Breast epithelium (tissue), 3 donors: Measurements from ENCODE around the gene MYOT.

Source experiments
- POLR2A ChIP-seq: fragments of 450-650 bp; IDR thresholded peaks from one replicate; pipeline ENCODE4 v1.6.1; 2016; ENCODE audit warnings: antibody characterized with exemption, mild to moderate bottlenecking, moderate library complexity
- TF ChIP-seq, protein P1 (sequence below), 3 donors: fragments of 450-650 bp; IDR thresholded peaks; one replicate each; pipeline ENCODE4 v1.5.1; 2016 to 2017; ENCODE audit warnings: antibody characterized with exemption in 3 of 3, mild to moderate bottlenecking in 3 of 3, moderate library complexity in 3 of 3

DNA sequence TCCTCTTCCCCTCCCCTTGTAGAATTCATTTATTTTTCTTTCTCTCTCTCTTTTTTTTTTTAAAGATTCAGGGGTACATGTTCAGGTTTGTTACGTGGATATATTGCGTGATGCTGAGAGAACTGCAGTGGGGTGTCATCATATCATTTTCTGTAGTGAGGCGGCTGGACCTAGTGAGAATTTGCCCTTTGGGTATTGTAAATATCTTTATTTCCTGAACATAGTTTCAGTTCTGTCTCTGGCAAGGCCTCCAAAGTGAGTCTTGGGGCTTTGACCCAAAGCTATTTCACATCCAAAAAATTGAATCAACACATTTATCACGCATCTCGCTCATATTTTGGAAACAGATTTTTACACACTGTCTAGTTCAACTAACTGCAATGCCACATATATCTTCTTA lies 25.4 kb upstream of the MYOT start:
- TF ChIP-seq, protein P1, sequence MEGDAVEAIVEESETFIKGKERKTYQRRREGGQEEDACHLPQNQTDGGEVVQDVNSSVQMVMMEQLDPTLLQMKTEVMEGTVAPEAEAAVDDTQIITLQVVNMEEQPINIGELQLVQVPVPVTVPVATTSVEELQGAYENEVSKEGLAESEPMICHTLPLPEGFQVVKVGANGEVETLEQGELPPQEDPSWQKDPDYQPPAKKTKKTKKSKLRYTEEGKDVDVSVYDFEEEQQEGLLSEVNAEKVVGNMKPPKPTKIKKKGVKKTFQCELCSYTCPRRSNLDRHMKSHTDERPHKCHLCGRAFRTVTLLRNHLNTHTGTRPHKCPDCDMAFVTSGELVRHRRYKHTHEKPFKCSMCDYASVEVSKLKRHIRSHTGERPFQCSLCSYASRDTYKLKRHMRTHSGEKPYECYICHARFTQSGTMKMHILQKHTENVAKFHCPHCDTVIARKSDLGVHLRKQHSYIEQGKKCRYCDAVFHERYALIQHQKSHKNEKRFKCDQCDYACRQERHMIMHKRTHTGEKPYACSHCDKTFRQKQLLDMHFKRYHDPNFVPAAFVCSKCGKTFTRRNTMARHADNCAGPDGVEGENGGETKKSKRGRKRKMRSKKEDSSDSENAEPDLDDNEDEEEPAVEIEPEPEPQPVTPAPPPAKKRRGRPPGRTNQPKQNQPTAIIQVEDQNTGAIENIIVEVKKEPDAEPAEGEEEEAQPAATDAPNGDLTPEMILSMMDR (IDR thresholded peaks at IDR 0.05), result no peak
- no peak for TF ChIP-seq POLR2A
